Lower leg skin (tissue), 4 donors: ENCODE data around the gene ANAPC2. TPM values are rescaled to one million over a fixed set of nuclear protein-coding genes. Genes with fewer than 3 reads are reported as not detected.

ENCODE experiments used
- DNase-seq, 2 donors: peaks; one replicate each; pipeline ENCODE4 v3.0.0-alpha.2; 2019; ENCODE audit warnings: low spot score in 2 of 2
- H3K4me3 ChIP-seq: fragments of 200-600 bp; sonication (generic); 2 replicates; pipeline ENCODE4 v1.5.1; 2017; ENCODE audit warnings: mild to moderate bottlenecking, low read depth; ENCODE audit not compliant: poor library complexity, severe bottlenecking
- CTCF ChIP-seq, 3 donors: fragments of 450-650 bp; IDR thresholded peaks; one replicate each; pipeline ENCODE4 v1.5.1; 2016; ENCODE audit warnings: antibody characterized with exemption in 3 of 3, mild to moderate bottlenecking in 3 of 3, moderate library complexity in 2 of 3
- POLR2A ChIP-seq, 2 donors: fragments of 450-650 bp; IDR thresholded peaks; one replicate each; pipeline ENCODE4 v1.6.1; 2016 to 2017; ENCODE audit warnings: antibody characterized with exemption in 2 of 2, mild to moderate bottlenecking in 1 of 2, moderate library complexity in 1 of 2
- WGBS, 2 donors: methylation state at CpG; one replicate each; pipeline ENCODE4 v1.1.5; 2018; 5-methylcytosine and 5-hydroxymethylcytosine counted together
- intact Hi-C: fragments of 100-400 bp; cut with DNase I; formaldehyde crosslinking; loops from one replicate; pipeline ENCODE4 v1.15.0; 2023; ENCODE audit warnings: low total_unique reads
- microRNA-seq, 2 donors: library from miRNA; unstranded; fragments of <30 nt; microRNA quantifications; one replicate each; pipeline ENCODE4, GENCODE V29; 2016; ENCODE audit warnings: borderline replicate concordance in 2 of 2, borderline number of aligned reads in 1 of 2
- total RNA-seq, 4 donors: library from RNA; depleted of rRNA; stranded (reverse); fragments of >200 nt; gene quantifications; one replicate each; pipeline ENCODE4 v1.1.0, GENCODE V29; 2016

The ANAPC2 gene
- total RNA-seq, 4 donors from 2014 or later: 26.2 to 69.3 (median 30.5) TPM

GRCh38 chr9:137128158-137128861 is 60.0 kb downstream of the ANAPC2 start:
- WGBS, 2 donors: 61 to 62% methylated on average over 19 of the region's 19 CpGs
- intact Hi-C loops: no loop called here
- H3K4me3 ChIP-seq: no peak overlapping the region
- DNase-seq: no peak
- TF ChIP-seq POLR2A (IDR thresholded peaks at IDR 0.05) (no peak), CTCF (IDR thresholded peaks at IDR 0.05) (no peak)

- 50 to 51% methylated on average over 24 of the region's 24 CpGs for WGBS, 2 donors
- no peak for TF ChIP-seq POLR2A (IDR thresholded peaks at IDR 0.05)
- TF ChIP-seq CTCF (IDR thresholded peaks at IDR 0.05): no peak
- intact Hi-C loops: no loop called here
- no peak overlapping the region for H3K4me3 ChIP-seq
- DNase-seq: no peak
Measured at GRCh38 chr9:137127301-137128157, 60.8 kb downstream of the ANAPC2 start.

- no peak overlapping the region for H3K4me3 ChIP-seq
- no peak for TF ChIP-seq CTCF (IDR thresholded peaks at IDR 0.05)
- TF ChIP-seq POLR2A (IDR thresholded peaks at IDR 0.05): no peak
- DNase-seq: no peak
- 53 to 54% methylated on average over 3 of the region's 3 CpGs for WGBS, 2 donors
- intact Hi-C loops: no loop called here
Measured at GRCh38 chr9:137126786-137127185, 61.6 kb downstream of the ANAPC2 start.

Small RNA genes within 50 kb of the gene (microRNA-seq; reads per million reads assigned to microRNA genes)
- gene MIR3621: 0 reads per million in 2 donors

Other genes starting within 250 kb of the ANAPC2 start
- gene FBXW5, start 243.8 kb downstream of the ANAPC2 start, total RNA-seq: 100 to 1,000 TPM; 145 to 182 (median 154) TPM
- not detected for gene C8G, start 243.3 kb downstream of the ANAPC2 start, total RNA-seq
- gene LCN12, start 236.3 kb downstream of the ANAPC2 start, total RNA-seq: not detected
- 10 to 100 TPM in 3 of 4 donors, 1 to 10 TPM in 1; 9.7 to 75.3 (median 14.8) TPM for gene PTGDS, start 211.1 kb downstream of the ANAPC2 start, total RNA-seq
- gene LCNL1, start 205.6 kb downstream of the ANAPC2 start, total RNA-seq: under 1 TPM in 2 of 4 donors, not detected in 2; 0.36 to 0.37 TPM
- 10 to 100 TPM; 38.7 to 75.8 (median 58.2) TPM for gene PAXX, start 196.1 kb downstream of the ANAPC2 start, total RNA-seq
- 100 to 1,000 TPM; 114 to 328 (median 163) TPM for gene CLIC3, start 192.0 kb downstream of the ANAPC2 start, total RNA-seq
- 10 to 100 TPM; 18.2 to 27.6 (median 23.7) TPM for gene ABCA2, start 160.3 kb downstream of the ANAPC2 start, total RNA-seq
- gene FUT7, start 156.5 kb downstream of the ANAPC2 start, total RNA-seq: under 1 TPM in 2 of 4 donors, not detected in 2; 0.22 to 0.39 TPM
- 10 to 100 TPM; 29.1 to 63.9 (median 56.1) TPM for gene NPDC1, start 142.4 kb downstream of the ANAPC2 start, total RNA-seq
- gene ENTPD2, start 134.5 kb downstream of the ANAPC2 start, total RNA-seq: 10 to 100 TPM; 10.1 to 14.7 (median 12.1) TPM
- 10 to 100 TPM in 2 of 4 donors, 1 to 10 TPM in 2; 5.7 to 25.6 (median 13.7) TPM for gene SAPCD2, start 118.0 kb downstream of the ANAPC2 start, total RNA-seq
- 10 to 100 TPM in 1 of 4 donors, 1 to 10 TPM in 3; 6.6 to 13.7 (median 7.9) TPM for gene UAP1L1, start 111.0 kb downstream of the ANAPC2 start, total RNA-seq
- gene MAN1B1, start 101.6 kb downstream of the ANAPC2 start, total RNA-seq: 10 to 100 TPM; 57.7 to 81.0 (median 61.8) TPM
- 100 to 1,000 TPM; 123 to 144 (median 138) TPM for gene DPP7, start 73.8 kb downstream of the ANAPC2 start, total RNA-seq
- 1 to 10 TPM in 1 of 4 donors, under 1 TPM in 2, not detected in 1; 0.10 to 2.4 (median 0.49) TPM for gene GRIN1, start 49.4 kb downstream of the ANAPC2 start, total RNA-seq
- 10 to 100 TPM in 3 of 4 donors, 1 to 10 TPM in 1; 4.1 to 29.0 (median 21.3) TPM for gene LRRC26, start 18.5 kb downstream of the ANAPC2 start, total RNA-seq
- not detected for gene TMEM210, start 16.5 kb downstream of the ANAPC2 start, total RNA-seq
- gene SSNA1, start 116 bp upstream of the ANAPC2 start, total RNA-seq: 100 to 1,000 TPM in 2 of 4 donors, 10 to 100 TPM in 2; 79.2 to 112 (median 93.1) TPM
- 10 to 100 TPM; 27.6 to 34.2 (median 29.1) TPM for gene TPRN, start 12.2 kb upstream of the ANAPC2 start, total RNA-seq
- 10 to 100 TPM; 45.7 to 60.7 (median 49.4) TPM for gene TMEM203, start 17.1 kb upstream of the ANAPC2 start, total RNA-seq
- 10 to 100 TPM in 3 of 4 donors, 1 to 10 TPM in 1; 8.1 to 18.6 (median 11.6) TPM for gene NDOR1, start 17.1 kb upstream of the ANAPC2 start, total RNA-seq
- 10 to 100 TPM in 1 of 4 donors, 1 to 10 TPM in 3; 3.7 to 10.2 (median 5.5) TPM for gene RNF208, start 33.7 kb upstream of the ANAPC2 start, total RNA-seq
- 100 to 1,000 TPM in 1 of 4 donors, 10 to 100 TPM in 3; 40.2 to 119 (median 67.6) TPM for gene CYSRT1, start 36.6 kb upstream of the ANAPC2 start, total RNA-seq
- gene RNF224, start 38.9 kb upstream of the ANAPC2 start, total RNA-seq: 1 to 10 TPM in 2 of 4 donors, under 1 TPM in 1, not detected in 1; 0.25 to 3.2 (median 2.4) TPM
- gene SLC34A3, start 42.3 kb upstream of the ANAPC2 start, total RNA-seq: 1 to 10 TPM in 1 of 4 donors, not detected in 3; 1.6 TPM
- gene TUBB4B, start 52.7 kb upstream of the ANAPC2 start, total RNA-seq: 100 to 1,000 TPM; 317 to 604 (median 408) TPM
- not detected for gene STPG3, start 62.7 kb upstream of the ANAPC2 start, total RNA-seq
- 10 to 100 TPM; 40.7 to 52.7 (median 49.9) TPM for gene NELFB, start 66.8 kb upstream of the ANAPC2 start, total RNA-seq
- gene TOR4A, start 89.2 kb upstream of the ANAPC2 start, total RNA-seq: 1 to 10 TPM; 4.9 to 7.4 (median 5.6) TPM
- gene NRARP, start 113.7 kb upstream of the ANAPC2 start, total RNA-seq: 10 to 100 TPM; 28.5 to 49.2 (median 41.0) TPM
- gene EXD3, start 234.6 kb upstream of the ANAPC2 start, total RNA-seq: 10 to 100 TPM; 13.8 to 25.7 (median 17.7) TPM
- gene NOXA1, start 234.8 kb upstream of the ANAPC2 start, total RNA-seq: 1 to 10 TPM; 3.1 to 5.6 (median 4.4) TPM